GM04504 (cell line): ENCODE measurements around the gene XRN1.

Source experiments
- DNase-seq: peaks from one replicate; pipeline ENCODE4 v3.0.0-alpha.2; 2012; ENCODE audit warnings: low read depth

The XRN1 gene

GRCh38 chr3:142268426-142268825, 179.4 kb downstream of the XRN1 start:
- DNase-seq, result no peak

- DNase-seq, result no peak
These were observed 180.6 kb downstream of the XRN1 start for GRCh38 chr3:142267269-142267668.

- no peak for DNase-seq
These were observed 184.7 kb downstream of the XRN1 start for GRCh38 chr3:142263112-142263511.

- no peak for DNase-seq
These were observed 188.5 kb downstream of the XRN1 start for GRCh38 chr3:142259359-142259758.

GRCh38 chr3:142256712-142257333, 191.0 kb downstream of the XRN1 start:
- no peak for DNase-seq
